A673 (cell line): ENCODE data around the gene PARD6G.

Source experiments
- CTCF ChIP-seq: fragments of 300-800, 200-600 bp; sonication (generic); conservative IDR thresholded peaks from 2 replicates; pipeline ENCODE4 v1.5.1; 2017; ENCODE audit warnings: low read depth, mild to moderate bottlenecking, antibody characterized with exemption, low read length, moderate library complexity, mixed read lengths
- EZH2 ChIP-seq: fragments of 200-600 bp; sonication (generic); IDR thresholded peaks from 2 replicates; pipeline ENCODE4 v1.6.1; 2017; ENCODE audit warnings: borderline replicate concordance, low read depth, mild to moderate bottlenecking, mixed read lengths, antibody characterized with exemption, low read length; ENCODE audit not compliant: poor library complexity, severe bottlenecking

- no peak for TF ChIP-seq CTCF
- no peak for TF ChIP-seq EZH2
Measured at GRCh38 chr18:80225685-80226084, 21.6 kb downstream of the PARD6G start.
